Measurements from ENCODE around the gene ARL4D. TPM values are rescaled to one million over a fixed set of nuclear protein-coding genes. Genes with fewer than 3 reads are reported as not detected.

ARL4D gene
- total RNA-seq, 2 donors from 2014 or later = 4.8 to 17.2 TPM

DNA sequence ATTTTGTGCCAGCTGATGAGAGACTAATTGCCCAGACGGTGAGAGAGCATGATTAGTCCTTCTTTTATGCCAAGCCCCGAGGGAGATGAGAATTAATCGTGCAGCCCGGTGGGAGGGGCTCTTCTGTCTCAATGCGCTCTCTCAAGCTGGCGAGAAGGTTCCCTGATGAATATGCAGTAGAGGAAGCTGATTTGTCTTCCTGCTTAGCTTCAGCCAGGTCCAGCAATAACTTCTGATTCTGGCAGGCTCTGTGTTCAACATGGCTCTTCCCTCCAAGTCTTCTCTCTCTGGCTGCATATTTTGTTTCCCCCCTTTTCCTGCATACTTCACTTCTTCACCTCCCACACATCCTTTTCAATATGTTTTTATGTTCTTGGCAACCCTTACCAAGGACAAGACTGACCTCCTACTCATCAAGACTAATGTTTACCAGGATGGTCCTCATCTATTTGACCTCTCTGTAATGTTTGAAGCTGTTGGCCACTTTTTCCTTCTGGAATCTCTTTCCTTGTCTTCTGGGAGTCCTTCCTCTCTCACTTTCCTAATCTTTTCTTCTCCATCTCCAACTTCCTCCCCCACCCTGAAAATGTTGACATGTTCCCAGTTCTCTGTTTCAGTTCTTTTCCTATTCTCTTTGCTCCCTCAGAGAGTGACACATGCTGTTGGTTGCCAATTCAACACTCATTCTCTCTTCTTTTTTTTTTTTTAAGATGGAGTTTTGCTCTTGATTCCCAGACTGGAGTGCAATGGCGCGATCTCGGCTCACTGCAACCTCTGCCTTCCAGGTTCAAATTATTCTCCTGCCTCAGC, 33.1 kb downstream of the ARL4D start:
- Histone ChIP-seq H3K4me1 (replicated peaks) (no peaks in the 10 kb centered on the region), H3K4me3 (no peak overlapping the region), H3K36me3 (no peaks in the 10 kb centered on the region), H3K27ac (no peak overlapping the region), H3K9me3 (no peaks in the 10 kb centered on the region), H3K27me3 (replicated peaks; ENCODE audit: insufficient read depth) (no peaks in the 10 kb centered on the region)
- TF ChIP-seq CTCF (IDR thresholded peaks at IDR 0.05) (no peak), POLR2A (IDR thresholded peaks at IDR 0.05) (no peak), POLR2AphosphoS5 (IDR thresholded peaks at IDR 0.05) (no peak)
- intact Hi-C loops (cut with DNase I) = no loop called here
- no peak for DNase-seq (ENCODE audit: low spot score)
- 50% methylated on average over 9 of the region's 9 CpGs for WGBS

DNA sequence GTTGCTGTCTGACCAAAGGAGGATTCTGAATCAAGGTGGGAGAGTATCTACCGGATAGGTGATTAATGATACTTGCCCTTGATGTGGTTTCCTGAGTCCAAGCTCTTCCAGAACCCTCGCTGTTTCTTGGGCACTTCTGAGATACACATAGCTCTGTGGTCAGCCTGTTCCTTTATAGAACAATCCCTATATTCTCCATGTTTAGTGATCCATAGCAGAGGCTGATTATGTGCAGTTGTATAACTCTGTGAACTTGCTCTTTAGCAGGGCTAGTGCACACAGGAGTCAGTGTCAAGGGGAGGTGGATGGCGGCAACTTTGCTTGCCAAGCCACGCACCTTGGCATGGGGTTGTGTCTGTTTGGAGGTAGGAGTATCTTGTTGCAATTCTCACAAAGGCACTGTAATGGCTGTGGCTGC, 36.1 kb downstream of the ARL4D start:
- Histone ChIP-seq H3K4me3 (no peak overlapping the region), H3K36me3 (no peaks in the 10 kb centered on the region), H3K4me1 (replicated peaks) (no peaks in the 10 kb centered on the region), H3K27ac (no peak overlapping the region), H3K9me3 (no peaks in the 10 kb centered on the region), H3K27me3 (replicated peaks; ENCODE audit: insufficient read depth) (no peaks in the 10 kb centered on the region)
- intact Hi-C loops (cut with DNase I) = no loop called here
- TF ChIP-seq POLR2AphosphoS5 (IDR thresholded peaks at IDR 0.05) (no peak), POLR2A (IDR thresholded peaks at IDR 0.05) (no peak), CTCF (IDR thresholded peaks at IDR 0.05) (no peak)
- WGBS = 65% methylated on average over 4 of the region's 4 CpGs
- no peak for DNase-seq (ENCODE audit: low spot score)

GRCh38 chr17:43437756-43438155, 39.0 kb downstream of the ARL4D start:
- 81% methylated on average over 1 of the region's 1 CpG for WGBS
- no peak for DNase-seq (ENCODE audit: low spot score)
- Histone ChIP-seq H3K4me3 (no peak overlapping the region), H3K27me3 (replicated peaks; ENCODE audit: insufficient read depth) (no peaks in the 10 kb centered on the region), H3K36me3 (no peaks in the 10 kb centered on the region), H3K27ac (no peak overlapping the region), H3K4me1 (replicated peaks) (no peaks in the 10 kb centered on the region), H3K9me3 (no peaks in the 10 kb centered on the region)
- intact Hi-C loops (cut with DNase I) = no loop called here
- TF ChIP-seq POLR2A (IDR thresholded peaks at IDR 0.05) (no peak), CTCF (IDR thresholded peaks at IDR 0.05) (no peak), POLR2AphosphoS5 (IDR thresholded peaks at IDR 0.05) (no peak)

DNA sequence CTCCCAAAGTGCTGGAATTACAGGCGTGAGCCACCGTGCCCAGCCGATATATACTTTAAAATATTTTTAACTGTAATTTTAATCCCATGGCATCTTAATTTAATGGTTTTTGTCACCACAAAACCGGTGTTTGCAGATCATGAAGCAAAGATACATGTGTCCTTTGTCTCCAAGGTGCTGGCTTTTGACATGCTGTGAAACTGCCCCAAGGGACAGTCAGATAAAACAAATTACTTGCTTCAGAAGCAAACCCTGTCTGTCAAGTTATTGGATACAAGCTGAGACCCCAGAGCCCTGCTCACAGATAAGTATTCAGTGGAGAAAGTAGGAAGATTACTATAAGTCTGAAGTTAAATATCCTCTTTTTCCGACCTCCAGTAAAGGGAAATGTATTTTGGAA, 39.8 kb downstream of the ARL4D start:
- 53% methylated on average over 5 of the region's 5 CpGs for WGBS
- TF ChIP-seq POLR2AphosphoS5 (IDR thresholded peaks at IDR 0.05) (no peak), POLR2A (IDR thresholded peaks at IDR 0.05) (no peak), CTCF (IDR thresholded peaks at IDR 0.05) (no peak)
- H3K27ac ChIP-seq = no peak overlapping the region
- H3K4me3 ChIP-seq = no peak overlapping the region
- intact Hi-C loops (cut with DNase I) = no loop called here
- no peak for DNase-seq (ENCODE audit: low spot score)
- H3K4me1 ChIP-seq (replicated peaks) = no peaks in the 10 kb centered on the region
- H3K9me3 ChIP-seq = no peaks in the 10 kb centered on the region
- H3K36me3 ChIP-seq = no peaks in the 10 kb centered on the region
- no peaks in the 10 kb centered on the region for H3K27me3 ChIP-seq (replicated peaks; ENCODE audit: insufficient read depth)

DNA sequence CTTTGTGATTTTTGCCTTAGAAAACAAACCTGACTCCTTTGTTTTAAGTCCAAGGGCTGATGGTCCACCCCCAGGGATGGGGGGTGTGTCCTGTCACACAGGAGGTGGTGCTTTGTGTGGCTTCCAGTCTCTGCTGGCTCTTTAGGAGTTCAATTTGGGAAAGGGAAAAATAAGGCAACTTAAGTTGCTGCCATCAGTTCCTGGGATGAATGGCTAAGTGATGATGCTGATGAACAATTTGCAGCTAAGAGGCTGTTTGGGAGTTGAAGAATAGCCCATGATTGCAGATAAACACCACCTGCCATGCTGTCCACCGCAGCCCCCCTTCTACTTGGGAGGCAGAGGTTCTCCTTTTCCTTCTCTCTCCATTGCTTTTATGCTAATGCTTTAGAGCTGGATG, 40.2 kb downstream of the ARL4D start:
- no peak overlapping the region for H3K4me3 ChIP-seq
- no peaks in the 10 kb centered on the region for H3K9me3 ChIP-seq
- no peak for DNase-seq (ENCODE audit: low spot score)
- no peak overlapping the region for H3K27ac ChIP-seq
- no peaks in the 10 kb centered on the region for H3K4me1 ChIP-seq (replicated peaks)
- H3K27me3 ChIP-seq (replicated peaks; ENCODE audit: insufficient read depth) = no peaks in the 10 kb centered on the region
- TF ChIP-seq POLR2A (IDR thresholded peaks at IDR 0.05) (no peak), POLR2AphosphoS5 (IDR thresholded peaks at IDR 0.05) (no peak), CTCF (IDR thresholded peaks at IDR 0.05) (no peak)
- no peaks in the 10 kb centered on the region for H3K36me3 ChIP-seq
- WGBS = 59% methylated on average over 1 of the region's 1 CpG
- intact Hi-C loops (cut with DNase I) = no loop called here
